ENCODE measurements around the gene BDKRB1.

The BDKRB1 gene

GRCh38 chr14:96231056-96231455 lies 25.0 kb upstream of the BDKRB1 start:
- TF ChIP-seq, protein P1, sequence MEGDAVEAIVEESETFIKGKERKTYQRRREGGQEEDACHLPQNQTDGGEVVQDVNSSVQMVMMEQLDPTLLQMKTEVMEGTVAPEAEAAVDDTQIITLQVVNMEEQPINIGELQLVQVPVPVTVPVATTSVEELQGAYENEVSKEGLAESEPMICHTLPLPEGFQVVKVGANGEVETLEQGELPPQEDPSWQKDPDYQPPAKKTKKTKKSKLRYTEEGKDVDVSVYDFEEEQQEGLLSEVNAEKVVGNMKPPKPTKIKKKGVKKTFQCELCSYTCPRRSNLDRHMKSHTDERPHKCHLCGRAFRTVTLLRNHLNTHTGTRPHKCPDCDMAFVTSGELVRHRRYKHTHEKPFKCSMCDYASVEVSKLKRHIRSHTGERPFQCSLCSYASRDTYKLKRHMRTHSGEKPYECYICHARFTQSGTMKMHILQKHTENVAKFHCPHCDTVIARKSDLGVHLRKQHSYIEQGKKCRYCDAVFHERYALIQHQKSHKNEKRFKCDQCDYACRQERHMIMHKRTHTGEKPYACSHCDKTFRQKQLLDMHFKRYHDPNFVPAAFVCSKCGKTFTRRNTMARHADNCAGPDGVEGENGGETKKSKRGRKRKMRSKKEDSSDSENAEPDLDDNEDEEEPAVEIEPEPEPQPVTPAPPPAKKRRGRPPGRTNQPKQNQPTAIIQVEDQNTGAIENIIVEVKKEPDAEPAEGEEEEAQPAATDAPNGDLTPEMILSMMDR (IDR thresholded peaks at IDR 0.05; ENCODE audit: borderline replicate concordance, control extremely low read depth, extremely low read depth, insufficient read depth, missing control alignments) = no peak
- DNase-seq (ENCODE audit: low spot score) = no peak
- in situ Hi-C loops (cut with MboI; ENCODE audit: low sequenced_read_pairs, unreplicated experiment) = no loop called here

DNA sequence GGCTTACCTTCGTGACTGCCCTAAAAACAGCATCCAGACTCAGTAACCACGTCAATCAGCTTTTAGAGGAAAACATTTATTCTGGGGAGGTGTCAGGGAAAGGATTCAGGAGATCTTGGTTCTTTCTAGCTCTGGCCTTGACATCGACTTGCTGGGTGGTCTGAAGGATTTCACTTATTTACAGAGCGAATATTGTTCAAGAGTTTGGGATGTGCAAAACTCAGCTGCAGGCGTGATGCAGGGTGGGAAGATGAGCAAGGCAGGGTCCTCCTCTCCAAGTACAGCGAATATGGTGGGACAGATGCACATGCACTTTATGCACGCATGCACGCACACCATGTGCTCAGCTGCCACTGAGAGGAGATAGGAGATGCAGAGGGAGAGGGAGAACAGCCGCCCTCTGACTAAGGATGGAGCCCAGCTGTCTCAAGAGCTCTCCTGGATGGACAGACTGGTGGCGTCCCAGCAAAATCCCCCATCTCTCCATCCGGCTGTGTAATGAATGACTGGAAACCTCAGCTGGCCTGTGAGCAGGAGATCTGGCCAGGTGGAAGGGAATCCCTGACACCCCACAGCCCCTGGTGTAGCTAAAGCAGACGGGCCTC lies 24.4 kb upstream of the BDKRB1 start:
- DNase-seq (ENCODE audit: low spot score) = no peak
- in situ Hi-C loops (cut with MboI; ENCODE audit: low sequenced_read_pairs, unreplicated experiment) = no loop called here
- TF ChIP-seq, protein P1 (IDR thresholded peaks at IDR 0.05; ENCODE audit: borderline replicate concordance, control extremely low read depth, extremely low read depth, insufficient read depth, missing control alignments) = no peak

DNA sequence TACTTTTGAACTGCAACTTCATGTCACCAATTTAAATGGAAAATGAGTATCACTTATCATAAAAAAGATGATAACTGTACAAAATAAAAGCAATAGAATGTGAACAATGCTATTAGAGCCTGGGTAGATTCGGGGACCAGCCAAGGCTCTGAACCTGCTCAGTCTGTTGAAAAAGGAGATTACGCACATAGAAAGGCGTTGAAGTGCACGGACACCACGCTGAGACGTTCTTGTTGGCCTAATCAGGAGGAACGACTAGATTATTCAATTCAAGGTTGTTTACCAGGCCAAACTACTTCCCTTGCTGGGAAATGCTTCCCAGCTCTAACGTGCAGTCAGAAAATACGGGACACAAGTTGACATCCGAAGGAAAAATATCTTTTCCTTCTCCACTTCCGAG lies 23.5 kb upstream of the BDKRB1 start:
- in situ Hi-C loops (cut with MboI; ENCODE audit: low sequenced_read_pairs, unreplicated experiment) = no loop called here
- TF ChIP-seq, protein P1 (IDR thresholded peaks at IDR 0.05; ENCODE audit: borderline replicate concordance, control extremely low read depth, extremely low read depth, insufficient read depth, missing control alignments) = no peak
- DNase-seq (ENCODE audit: low spot score) = no peak

- no peak for DNase-seq (ENCODE audit: low spot score)
- in situ Hi-C loops (cut with MboI; ENCODE audit: low sequenced_read_pairs, unreplicated experiment) = no loop called here
- TF ChIP-seq, protein P1 (IDR thresholded peaks at IDR 0.05; ENCODE audit: borderline replicate concordance, control extremely low read depth, extremely low read depth, insufficient read depth, missing control alignments) = no peak
Observed at GRCh38 chr14:96233661-96234060, 22.3 kb upstream of the BDKRB1 start.

GRCh38 chr14:96235426-96235825 lies 20.6 kb upstream of the BDKRB1 start:
- TF ChIP-seq, protein P1 (IDR thresholded peaks at IDR 0.05; ENCODE audit: borderline replicate concordance, control extremely low read depth, extremely low read depth, insufficient read depth, missing control alignments) = no peak
- DNase-seq (ENCODE audit: low spot score) = no peak
- in situ Hi-C loops (cut with MboI; ENCODE audit: low sequenced_read_pairs, unreplicated experiment) = no loop called here

GRCh38 chr14:96237641-96238040 lies 18.4 kb upstream of the BDKRB1 start:
- in situ Hi-C loops (cut with MboI; ENCODE audit: low sequenced_read_pairs, unreplicated experiment) = no loop called here
- DNase-seq (ENCODE audit: low spot score) = no peak

More at GRCh38 chr14:96237641-96238040, 18.4 kb upstream of the BDKRB1 start:
- TF ChIP-seq, protein P1 (IDR thresholded peaks at IDR 0.05; ENCODE audit: borderline replicate concordance, control extremely low read depth, extremely low read depth, insufficient read depth, missing control alignments) = no peak
